Activated CD4-positive, alpha-beta T cell treated with anti-CD3 and anti-CD28 coated beads, Interleukin-2, amount 50 U/mL, for 4 hours (primary cell): ENCODE measurements around the gene MPC1L.

Source experiments
- DNase-seq, 2 experiments: peaks; one replicate each; pipeline ENCODE4 v3.0.0-alpha.2; 2020

Gene MPC1L

DNA sequence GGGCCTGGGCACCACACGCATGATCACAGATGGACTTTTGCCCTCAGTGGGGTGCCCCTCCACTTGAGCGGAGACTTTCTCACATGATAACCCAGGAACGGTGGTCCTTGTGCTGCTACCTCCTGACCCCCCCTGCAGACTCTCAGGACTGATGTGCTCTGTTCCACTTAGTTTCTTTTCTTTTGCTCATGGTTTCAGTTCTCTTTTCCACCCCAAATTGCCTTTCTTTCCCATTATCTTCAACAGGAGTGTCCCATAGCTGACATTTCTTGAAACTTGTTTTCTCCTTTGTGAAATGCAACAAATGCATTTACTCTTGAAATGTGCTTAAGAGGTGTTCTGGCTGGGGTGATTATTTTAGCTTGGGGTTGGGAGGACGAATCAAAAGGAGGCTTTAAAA lies 9.0 kb downstream of the MPC1L start:
- no peak for DNase-seq

DNA sequence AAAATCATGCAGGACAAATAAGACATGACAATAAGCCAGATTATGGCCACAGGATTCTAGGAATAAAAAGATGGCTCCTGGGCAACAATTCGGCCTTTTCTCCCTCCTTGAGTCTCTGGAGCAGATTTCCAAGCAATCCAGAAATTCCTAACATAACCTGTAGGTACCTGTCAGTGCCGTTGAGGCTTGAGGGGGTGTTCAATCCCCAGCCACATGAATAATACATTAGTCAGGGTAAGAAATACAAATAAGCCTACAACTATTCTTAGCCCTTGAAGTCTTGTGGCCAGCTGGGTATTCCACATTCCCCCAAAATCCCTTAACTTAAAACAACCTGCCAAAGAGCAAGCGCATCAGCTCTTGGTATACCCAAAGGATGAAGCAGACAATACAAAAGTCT lies 14.5 kb downstream of the MPC1L start:
- DNase-seq, result no peak

GRCh38 chrX:40644176-40644575 lies 20.9 kb downstream of the MPC1L start:
- DNase-seq, result no peak

DNA sequence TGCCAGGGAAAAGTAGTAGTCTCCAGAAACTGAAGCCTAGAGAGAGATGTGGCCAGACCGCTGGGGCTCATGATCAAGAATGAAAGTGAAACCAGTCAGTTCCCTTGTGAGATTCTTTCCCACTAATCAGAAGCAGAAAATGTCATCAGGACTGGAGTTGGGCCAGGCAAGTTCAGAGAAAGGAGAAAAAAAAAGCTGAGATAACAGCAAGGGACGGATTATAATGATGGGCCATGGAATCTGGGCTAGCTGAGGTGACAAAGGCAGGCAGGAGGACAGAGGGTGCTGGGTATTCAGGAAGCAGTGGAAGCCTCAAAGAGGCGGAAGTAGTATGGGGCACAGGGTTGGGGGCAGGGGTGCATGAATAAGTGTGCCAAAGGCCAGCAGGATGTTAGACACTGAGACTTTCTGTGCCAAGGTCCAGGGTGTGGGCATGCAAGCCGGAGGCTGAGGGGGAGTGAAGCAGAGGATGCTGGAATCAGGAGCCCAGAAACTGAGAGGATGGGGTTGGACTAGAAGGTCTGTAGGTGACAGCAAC lies 21.7 kb downstream of the MPC1L start:
- peak; percentile 5 to 10 for DNase-seq

GRCh38 chrX:40646489-40647306 lies 23.5 kb downstream of the MPC1L start:
- DNase-seq, result peak; percentile 7 to 8

DNA sequence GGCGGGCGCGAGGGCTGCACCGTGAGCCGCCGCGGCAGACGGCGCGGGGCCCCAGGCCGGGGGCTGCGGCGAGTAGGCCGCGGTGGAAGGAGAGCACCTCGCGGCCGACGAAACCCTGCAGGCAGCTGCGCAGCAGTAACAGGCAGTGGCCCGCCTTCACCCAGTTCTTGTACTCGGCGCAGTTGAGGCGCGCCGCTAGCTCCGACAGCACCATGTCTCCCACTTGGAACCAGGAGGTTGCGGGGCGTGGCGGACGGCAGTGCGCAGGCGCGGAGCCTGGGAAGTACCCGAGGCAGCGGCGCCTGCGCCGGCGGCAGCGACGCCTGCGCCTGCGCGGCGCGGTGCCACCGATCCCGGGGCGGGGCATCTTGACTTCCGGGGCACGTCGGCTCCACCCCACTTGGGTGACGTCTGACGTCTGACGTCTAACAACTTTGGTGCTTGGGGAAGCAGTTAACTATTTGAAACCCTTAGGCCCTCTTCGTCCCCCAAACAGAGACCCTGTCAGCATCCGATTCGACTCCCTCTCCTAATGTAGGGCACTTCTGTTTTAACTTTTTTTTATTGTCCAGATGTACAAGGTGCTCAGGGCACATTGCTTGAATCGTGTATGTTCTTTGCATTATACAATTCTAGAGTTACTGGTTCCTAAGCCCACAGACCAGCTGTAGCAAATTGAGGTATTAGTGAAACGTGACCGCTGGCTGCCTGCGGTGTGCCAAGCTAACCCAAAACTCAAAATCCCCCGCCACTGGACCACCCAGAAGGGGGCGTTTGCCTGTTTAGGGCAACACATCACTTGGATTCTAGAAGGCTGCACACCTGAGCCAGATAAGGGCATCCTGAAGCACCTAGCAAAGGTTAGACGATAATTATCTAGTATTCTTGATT lies 24.3 kb downstream of the MPC1L start, which contains the start of gene CXorf38:
CXorf38 (minus strand) TSS at position 255 of the 891 bp plus-strand sequence; CDS start at position 214, 41 bp downstream.
- peak; percentile 89 to 90 for DNase-seq

- peak; percentile 60 to 61 for DNase-seq
Measured at GRCh38 chrX:40651620-40652223, 28.5 kb downstream of the MPC1L start.

DNA sequence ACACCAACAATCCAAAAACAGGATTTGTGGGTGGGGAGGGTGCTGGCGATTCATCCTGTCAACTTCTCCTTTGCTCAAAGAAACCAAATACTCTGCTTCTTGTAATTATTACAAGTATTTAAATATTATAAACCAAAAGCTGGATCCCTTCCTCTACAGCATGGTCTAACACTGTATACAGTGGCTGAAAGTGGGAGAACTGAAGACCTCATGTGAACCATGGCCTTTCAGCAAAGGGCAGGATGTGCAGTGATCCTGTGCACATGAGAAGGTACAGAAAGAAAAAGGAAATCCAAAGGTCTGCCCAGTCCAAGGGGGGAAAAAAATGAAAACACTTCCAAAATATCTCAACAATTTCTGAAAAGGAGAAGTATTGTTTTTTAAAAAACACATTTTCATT lies 29.4 kb downstream of the MPC1L start:
- DNase-seq, result no peak

GRCh38 chrX:40653535-40653934 lies 30.3 kb downstream of the MPC1L start:
- DNase-seq, result no peak

GRCh38 chrX:40660381-40660780 lies 37.2 kb downstream of the MPC1L start:
- no peak for DNase-seq

GRCh38 chrX:40661489-40661888 lies 38.3 kb downstream of the MPC1L start:
- DNase-seq, result no peak

DNA sequence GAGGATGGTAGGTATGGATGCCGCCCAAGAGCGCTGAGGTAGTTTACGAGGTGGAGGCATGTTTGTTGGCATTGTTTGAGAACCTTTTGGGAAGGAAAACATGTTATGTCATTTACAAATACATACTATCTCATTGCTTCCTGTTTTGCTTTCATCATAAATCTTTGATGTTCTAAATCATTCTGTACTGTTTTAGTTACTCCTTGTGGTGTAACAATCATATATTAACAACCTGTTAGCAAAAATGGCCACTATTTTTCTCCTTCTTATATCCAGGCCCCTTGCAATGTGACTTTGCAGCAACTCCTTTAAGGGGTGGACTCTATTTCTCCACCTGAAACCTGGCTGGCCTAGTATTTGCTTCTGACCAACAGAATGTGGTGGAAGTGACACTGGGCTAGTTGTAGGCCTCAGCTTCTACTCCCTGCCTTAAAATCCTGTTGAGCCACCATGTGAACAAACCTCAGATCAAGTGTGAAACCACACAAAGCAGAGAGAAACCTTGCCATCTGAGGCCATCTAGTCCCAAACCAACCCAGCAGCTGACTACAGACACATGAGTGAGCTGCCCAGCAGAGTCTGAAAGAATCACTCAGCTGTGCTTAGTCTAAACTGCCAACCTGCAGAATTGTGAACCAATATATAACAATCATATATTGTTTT lies 40.0 kb downstream of the MPC1L start:
- no peak for DNase-seq

GRCh38 chrX:40663880-40664630 lies 40.8 kb downstream of the MPC1L start:
- DNase-seq, result no peak

DNA sequence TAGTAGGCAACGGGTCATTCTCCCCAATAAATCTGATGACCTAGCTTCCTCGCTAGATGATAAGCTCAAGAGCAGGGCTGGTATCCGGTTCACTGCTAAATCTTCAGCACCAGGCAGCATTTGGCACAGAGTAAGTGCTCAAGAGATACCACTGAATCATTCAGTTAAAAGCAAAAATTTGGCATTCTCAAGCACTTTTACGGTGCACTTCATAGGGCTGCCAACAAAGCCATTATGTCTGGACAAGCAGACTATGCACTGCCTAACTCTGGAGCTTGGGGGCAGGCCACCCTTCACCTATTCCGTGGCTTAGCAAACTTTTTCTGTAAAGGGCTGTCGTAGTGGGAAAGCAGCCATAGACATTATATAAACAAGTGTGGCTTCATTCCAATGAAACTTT lies 47.9 kb downstream of the MPC1L start:
- no peak for DNase-seq
